Right renal pelvis (tissue), 4 donors: Measurements from ENCODE around the gene FAM25A. TPM values are rescaled to one million over a fixed set of nuclear protein-coding genes. Genes with fewer than 3 reads are reported as not detected.
"Not testable (repeated sequence)": the region's sequence is repeated elsewhere in the genome, so short reads cannot be mapped to it uniquely, and the experiment has no call there.

Experiments used
- DNase-seq, 4 donors: peaks; one replicate each; pipeline ENCODE4 v3.0.0-alpha.2; 2013; ENCODE audit warnings: low read depth in 4 of 4, low spot score in 3 of 4, missing footprints in 1 of 4
- polyA plus RNA-seq, 4 donors: library from polyadenylated mRNA; unstranded; fragments of 120-200 nt; gene quantifications; one replicate each; pipeline ENCODE4 v1.2.1, GENCODE V29; 2013; ENCODE audit not compliant: insufficient read length in 4 of 4

The FAM25A gene
- not detected for polyA plus RNA-seq

DNA sequence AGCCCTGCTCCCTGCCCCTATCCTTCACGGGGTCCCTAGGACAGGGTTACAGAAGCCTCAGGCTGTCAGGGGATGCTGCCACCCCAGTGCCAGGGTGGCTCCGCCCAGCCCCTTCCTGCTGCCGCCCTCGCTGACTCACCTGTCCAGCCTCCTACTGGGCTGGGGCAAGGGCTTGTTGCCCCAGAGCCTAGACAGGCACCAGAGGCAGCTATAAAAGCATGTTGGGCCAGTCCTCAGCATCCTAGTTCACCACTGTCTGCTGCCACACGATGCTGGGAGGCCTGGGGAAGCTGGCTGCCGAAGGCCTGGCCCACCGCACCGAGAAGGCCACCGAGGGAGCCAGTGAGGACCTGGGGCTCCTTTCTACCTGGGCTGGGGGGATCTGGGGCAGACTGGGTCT, at the start of gene FAM25A:
TSS of gene FAM25A (plus strand) at position 239 of the 400 bp plus-strand sequence. CDS start at position 270, 31 bp downstream.
- DNase-seq = not testable (repeated sequence)

DNA sequence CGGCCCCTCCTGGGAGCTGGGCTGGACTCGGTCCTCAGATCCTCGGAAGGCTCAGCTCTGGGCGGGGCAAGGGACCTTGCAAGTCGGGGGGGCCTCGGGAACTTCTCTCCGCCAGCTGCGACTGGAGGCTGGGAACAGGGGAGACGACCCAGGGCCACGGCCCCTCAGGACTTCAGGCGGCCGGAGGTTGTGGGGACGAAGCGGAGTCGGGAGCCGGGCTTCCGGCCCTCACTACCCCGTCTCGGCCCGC, 49.2 kb upstream of the FAM25A start:
- no peak for DNase-seq

DNA sequence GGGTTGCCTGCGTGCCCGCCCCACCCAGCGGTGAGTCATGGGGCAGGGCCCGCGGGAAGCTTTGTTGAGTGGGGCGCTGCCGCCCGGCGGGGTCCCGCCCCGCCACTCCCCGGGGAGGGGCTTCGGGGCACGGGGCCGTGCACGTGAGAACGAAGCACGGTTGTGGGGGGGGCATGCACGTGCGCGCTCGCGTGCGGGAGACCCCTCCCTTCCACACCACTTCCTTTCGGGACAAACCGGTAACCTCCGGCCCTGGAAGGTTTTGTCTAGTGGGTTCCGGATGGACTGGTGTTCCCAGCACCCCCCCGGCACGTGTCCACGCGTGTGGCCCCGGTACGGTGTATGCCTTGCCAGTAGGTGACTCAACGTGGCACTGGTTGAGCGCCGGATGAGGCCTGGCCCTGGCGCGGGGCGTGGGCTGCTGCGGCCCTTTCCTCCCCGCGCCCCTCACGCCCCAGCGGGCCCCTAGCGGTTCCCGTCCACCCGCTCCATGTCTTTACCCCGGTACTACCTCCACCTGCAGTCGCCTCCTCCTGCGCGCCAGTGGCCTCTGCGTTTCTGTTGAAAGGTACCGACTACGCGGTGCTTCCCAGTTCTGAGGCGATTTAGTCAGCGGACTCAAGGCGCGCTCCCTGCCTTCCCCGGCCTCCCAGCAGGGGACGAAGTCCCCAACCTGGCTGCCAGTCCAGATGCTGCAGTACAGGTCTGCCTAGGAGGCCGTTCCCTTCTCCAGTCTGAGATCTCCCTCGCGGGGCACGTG, 48.7 kb upstream of the FAM25A start:
- peak in 1 of 4 donors; percentile 52 for DNase-seq

DNA sequence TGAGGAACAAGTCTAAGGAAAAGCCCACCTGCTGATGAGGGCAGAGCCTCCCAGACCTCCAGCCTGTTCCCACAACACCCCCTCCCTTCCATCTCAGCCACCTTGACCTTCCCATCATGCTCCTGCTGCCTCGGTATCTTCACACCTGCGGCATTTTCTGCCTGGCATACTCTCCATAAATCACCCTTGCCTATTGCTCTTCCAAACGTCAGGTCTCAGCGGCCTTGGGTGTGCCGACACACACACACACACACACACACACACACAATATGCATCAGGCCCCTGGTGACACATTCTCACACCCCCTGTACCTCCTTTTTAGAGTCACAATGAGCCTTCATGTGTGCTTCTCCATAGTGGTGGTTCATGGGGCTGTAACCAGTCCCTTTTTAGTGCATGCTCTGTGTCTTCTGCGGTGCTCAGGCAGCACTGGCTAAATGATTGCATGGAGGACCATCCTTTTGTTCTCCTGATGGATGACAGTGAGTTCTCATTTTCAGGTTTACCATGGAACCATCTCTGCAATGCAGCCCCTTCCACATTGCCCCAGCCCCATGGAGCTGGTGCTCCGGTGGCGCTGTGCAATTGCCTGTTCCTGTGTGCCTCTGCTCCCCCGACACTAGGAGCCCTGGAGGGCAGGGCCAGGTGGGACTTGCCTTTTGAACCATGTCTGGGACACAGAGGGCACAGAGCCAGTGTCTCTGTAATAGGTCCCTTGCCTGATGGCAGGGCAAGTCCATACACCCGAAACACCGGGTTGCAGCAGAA, 47.3 kb upstream of the FAM25A start:
- DNase-seq = no peak

DNA sequence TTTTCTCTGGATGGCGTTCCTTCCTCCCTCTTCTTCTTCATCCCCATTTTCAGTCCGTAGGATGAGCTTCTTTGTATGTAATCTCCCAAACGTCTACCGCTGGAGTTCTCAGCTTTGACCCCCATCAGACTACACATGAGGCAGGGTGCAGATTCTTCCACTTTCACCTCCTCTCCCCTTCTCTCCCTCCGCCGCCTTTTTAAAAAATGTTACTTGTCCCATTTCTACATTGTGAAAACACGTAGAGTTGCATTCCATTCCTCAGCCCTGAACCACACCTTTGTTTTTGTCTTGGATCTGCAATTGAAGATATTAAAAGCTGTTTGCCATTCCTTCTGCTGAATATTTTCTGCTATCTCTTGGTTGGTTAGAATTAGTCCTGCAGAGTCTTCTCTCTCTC, 45.6 kb upstream of the FAM25A start:
- no peak for DNase-seq

DNA sequence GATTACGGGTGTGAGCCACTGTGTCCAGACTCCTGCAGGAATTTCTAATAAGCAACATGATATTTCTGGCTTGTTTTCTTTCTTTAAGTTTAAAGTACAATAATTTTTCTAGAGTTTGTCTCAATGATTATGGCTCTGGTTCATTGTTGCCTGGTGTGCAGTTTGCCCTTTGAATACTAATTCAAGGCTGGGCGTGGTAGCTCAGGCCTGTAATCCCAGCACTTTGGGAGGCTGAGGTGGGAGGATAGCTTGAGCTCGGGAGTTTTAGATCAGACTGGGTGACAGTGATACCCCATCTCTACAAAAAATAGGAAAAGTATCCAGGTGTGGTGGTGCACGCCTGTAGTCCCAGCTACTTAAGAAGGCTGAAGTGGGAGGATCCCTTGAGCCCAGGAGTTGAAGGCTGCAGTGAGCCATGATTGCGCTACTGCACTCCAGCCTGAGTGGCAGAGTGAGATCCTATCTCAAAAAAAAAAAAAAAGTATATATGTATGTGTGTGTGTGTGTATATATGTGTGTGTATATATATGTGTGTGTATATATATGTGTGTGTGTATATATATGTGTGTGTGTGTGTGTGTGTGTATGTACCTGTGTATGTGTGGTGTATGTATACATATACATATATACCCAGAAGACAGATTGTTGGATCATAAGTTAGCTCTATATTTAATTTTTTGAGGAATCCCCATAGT, 43.6 kb upstream of the FAM25A start:
- DNase-seq = no peak

DNA sequence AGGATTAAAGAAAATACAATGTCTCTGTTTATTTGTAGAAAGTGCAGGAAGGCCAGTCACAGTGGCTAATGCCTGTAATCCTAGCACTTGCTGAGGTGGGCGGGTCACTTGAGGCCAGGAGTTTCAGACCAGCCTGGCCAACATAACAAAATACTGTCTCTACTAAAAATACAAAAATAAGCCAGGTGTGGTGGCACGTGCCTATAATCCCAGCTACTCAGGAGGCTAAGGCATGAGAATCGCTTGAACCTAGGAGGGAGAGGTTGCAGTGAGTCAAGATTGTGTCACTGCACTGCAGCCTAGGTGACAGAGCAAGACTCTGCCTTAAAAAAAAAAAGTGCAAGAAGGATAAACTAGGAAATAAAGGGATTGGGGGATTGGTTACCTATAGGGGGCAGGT, 41.6 kb upstream of the FAM25A start:
- DNase-seq = not testable (repeated sequence)

DNA sequence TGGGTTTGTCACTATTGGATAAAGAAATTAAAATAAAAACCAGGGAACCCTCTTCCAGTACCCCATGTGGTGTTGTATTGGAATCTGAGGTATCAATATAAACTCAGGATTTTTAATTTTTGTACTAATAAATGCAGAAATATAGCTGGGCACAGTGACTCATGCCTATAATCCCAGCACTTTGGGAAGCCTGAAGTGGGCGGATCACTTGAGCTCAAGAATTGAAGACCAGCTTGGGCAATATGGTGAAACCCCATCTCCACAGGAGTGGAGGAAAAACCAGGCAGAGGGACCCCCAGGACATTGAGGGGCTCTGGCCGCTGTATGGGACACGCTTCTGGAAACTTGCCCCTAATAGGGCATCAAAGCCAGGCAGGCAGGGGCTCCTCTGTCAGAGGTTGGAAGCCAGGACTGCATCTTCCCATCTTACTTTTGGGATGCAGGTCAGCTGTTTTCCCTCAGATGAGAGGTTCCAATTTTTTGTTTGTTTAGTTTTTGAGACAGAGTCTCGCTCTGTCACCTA, 40.7 kb upstream of the FAM25A start:
- no peak for DNase-seq

DNA sequence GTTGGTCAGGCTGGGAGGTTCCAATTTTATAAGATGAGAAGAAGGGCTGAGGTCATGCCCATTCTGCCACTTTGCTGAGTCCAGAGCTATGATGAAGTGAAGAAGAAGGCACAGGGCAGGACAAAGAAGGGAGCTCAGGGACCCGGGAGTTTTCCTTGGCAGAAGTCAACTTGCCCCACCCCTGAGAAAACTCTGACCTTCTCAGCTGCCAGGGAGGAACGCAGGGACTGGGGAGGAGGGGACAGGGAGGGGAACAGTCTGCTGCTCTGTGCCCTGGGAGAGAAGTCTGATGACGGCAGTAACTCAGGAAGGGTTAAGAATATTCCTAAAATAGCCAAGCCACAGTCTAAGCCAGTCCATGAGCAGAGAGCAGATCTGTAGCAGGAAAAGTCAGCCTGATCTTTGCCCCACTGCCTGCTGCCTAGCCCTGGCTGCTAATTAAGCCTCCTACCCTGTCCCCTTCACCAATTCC, 40.1 kb upstream of the FAM25A start:
- no peak for DNase-seq

DNA sequence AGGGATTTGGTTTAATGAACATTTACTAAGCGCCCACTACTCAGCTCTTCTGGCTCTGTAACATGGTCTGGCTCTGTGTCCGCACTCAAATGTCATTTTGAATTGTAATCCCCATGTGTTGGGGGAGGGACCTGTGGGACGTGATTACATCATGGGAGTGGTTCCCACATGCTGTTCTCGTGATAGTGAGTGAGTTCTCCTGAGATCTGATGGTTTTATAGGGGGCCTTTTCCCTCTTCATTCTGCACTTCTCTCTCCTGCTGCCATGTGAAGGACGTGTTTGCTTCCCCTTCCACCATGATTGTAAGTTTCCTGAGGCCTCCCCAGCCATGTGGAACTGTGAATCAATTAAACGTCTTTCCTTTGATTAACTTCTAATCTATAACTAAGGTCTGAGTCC, 39.1 kb upstream of the FAM25A start:
- DNase-seq = not testable (repeated sequence)

DNA sequence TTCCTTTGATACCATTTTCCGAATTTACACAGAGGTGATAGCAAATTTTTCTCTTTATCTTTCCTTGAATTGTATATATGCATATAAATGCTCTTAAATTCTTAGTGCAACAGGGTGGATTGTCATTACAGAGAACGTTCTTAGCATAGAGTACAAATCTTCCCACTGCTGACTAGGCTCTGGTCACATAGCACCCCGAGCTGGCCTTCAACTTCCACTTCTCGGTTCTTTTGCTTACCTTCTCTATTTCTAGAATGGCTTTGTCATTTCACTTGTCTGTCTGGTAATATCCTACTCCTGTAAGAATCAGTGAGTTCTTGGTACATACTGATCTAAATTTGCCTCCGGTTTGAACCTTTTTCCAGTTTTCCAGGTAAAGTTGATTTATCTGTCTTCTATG, 38.4 kb upstream of the FAM25A start:
- DNase-seq = no peak

DNA sequence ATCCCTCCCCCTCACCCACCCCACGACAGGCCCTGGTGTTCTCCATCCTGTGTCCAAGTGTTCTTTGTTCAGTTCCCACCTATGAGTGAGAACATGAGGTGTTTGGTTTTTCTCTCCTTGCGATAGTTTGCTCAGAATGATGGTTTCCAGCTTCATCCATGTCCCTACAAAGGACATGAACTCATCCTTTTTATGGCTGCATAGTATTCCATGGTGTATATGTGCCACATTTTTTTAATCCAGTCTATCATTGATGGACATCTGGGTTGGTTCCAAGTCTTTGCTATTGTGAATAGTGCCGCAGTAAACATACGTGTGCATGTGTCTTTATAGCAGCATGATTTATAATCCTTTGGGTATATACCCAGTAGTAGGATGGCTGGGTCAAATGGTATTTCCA, 35.6 kb upstream of the FAM25A start:
- not testable (repeated sequence) for DNase-seq

DNA sequence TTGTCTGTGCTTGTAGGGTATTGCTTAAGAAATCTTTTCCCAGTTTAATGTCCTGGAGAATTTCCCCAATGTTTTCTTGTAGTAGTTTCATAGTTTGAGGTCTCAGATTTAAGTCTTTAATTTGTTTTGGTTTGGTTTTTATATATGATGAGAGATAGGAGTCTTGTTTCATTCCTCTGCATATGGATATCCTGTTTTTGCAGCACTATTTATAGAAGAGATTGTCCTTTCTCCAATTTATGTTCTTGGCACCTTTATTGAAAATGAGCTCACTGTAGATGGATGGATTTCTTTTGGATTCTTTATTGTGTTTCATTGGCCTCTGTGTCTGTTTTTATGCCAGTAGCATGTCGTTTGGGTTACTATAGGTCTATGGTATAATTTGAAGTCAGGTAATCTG, 31.6 kb upstream of the FAM25A start:
- DNase-seq = no peak

DNA sequence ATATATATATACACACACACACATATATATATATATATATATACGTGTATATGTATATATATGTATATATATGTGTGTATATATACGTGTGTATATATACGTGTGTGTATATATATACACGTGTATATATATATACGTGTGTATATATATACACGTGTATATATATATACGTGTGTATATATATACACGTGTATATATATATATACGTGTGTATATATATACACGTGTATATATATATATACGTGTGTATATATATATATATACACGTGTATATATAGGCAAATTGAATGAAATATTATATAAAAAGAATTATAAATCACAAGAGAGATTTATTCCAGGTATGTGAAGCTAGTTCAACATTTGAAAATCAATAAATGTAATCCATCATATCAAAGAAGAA, 28.7 kb upstream of the FAM25A start:
- DNase-seq = not testable (repeated sequence)

DNA sequence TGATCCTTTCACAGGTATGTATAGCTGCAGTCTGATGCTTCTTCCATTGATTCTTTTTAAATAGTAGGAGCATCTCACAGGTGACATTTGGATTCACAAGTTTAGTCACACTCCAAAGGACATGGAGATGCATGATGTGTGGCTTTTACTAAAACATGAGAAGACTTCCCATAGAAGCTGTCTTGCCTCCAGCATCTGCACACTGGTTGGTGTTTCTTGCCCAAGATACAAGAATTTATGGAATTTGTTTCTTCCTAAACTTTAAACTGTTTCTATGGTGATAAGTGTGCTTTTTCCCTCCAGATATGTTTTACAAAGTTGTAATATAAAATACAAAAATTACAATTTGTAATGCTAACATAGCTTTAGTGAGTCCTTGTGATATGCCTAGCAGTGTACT, 27.6 kb upstream of the FAM25A start:
- no peak for DNase-seq

DNA sequence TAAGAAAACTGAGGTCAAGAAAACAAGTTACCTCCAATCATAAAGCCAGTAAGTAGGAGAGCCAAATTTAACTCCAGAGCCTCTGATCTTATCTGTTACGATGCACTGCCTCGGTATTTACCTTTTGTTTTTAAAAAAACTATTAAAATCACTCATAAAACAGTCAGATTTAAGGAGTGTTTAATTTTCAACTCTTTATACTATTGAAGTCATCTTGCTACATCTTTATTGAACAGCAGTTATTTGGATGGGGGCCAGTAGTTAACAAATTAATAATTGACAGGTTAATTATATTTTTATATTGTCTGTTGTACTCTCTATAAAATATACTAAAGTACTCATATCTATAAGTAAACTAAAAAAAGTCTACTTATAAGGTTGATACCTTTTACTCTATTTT, 27.2 kb upstream of the FAM25A start:
- no peak for DNase-seq

DNA sequence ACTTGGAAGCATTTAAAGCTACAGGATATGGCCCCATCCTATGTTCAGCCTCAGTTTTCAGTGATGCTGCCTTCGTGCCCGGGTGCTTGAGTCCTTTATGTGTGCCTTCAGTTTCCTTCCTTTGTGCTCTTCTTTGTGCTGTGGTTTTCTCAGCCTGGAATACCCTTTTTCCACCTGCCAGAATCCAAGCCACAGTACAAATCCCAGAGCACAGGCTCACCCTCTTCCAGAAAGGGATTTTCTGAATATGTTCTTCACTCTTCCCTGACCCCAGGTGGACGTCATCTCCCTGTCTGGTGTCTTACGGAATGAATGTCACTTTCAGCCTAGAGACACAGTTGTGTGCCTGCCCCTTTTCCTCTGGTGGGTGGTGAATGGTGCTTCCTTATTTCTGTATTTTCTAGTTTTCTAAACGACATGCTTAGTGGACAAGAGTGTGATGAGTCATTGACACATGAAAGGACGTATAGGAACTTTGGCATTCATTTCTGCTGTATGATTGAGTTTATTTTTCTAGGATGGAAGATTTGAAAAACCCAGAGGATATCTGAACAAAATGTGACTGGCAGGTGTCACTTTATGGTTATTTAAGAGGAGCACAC, 20.2 kb upstream of the FAM25A start:
- DNase-seq = not testable (repeated sequence)

DNA sequence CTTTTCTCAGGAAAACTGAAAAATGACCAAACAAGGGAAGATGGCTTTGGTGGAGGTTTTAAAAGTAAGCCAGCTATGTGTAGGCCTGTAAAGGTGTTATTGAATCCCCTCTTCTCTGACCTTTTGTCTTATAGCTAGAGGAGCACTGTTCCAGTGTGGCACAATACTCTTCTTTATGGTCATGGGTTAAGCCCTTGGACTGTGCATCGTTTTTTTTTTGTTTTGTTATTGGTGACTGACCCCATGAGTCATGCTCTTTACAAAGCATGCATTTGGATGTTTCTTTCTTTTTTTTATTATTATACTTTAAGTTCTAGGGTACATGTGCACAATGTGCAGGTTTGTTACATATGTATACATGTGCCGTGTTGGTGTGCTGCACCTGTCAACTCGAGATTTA, 19.6 kb upstream of the FAM25A start:
- no peak for DNase-seq

DNA sequence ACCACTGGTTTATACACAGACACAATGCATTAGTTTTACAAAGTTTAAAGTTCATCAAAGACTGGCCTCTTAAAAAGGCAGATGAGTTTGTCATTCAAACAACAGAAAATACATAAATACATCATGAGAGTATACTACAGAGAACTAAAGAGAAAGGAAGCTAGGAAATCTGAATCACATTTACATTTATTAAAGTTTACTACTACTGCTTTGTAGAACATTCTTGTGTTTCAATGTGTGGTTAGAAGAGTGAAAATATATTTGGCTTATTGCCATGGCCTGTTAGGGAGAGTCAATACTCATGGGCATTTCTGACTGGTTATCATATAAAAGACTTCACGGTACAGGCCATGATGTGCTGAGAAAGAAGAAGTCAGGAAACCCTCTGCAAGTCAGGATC, 13.0 kb upstream of the FAM25A start:
- not testable (repeated sequence) for DNase-seq

DNA sequence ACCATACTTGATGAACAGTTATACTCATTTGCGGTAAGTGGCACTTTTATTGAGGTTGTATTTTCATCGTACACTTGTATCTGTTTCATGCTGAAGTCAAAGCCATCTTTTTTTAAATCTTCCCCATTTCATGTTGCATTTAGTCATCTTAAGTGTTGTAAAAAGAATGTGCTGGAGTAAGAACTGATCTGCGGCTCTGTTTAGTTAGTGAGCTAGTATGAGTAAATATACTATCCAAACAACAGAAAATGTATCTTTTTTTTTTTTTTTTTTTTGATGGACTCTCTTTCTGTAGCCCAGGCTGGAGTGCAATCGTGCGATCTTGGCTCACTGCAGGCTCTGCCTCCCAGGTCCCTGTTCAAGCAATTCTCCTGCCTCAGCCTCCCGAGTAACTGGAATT, 12.4 kb upstream of the FAM25A start:
- DNase-seq = not testable (repeated sequence)

DNA sequence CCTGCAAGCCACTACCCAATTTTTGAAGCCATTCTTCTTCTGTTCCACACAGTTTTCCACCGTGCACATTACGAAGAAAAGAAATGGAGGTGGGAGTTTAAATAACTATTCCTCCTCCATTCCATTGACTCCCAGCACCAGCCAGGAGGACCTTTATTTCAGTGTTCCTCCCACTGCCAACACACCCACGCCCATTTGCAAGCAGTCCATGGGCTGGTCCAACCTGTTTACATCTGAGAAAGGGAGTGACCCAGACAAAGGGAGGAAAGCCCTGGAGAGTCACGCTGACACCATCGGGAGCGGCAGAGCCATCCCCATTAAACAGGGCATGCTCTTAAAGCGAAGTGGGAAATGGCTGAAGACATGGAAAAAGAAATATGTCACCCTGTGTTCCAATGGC, 11.8 kb upstream of the FAM25A start:
- not testable (repeated sequence) for DNase-seq
